ENCODE measurements around the gene CPS1.

Gene CPS1

DNA sequence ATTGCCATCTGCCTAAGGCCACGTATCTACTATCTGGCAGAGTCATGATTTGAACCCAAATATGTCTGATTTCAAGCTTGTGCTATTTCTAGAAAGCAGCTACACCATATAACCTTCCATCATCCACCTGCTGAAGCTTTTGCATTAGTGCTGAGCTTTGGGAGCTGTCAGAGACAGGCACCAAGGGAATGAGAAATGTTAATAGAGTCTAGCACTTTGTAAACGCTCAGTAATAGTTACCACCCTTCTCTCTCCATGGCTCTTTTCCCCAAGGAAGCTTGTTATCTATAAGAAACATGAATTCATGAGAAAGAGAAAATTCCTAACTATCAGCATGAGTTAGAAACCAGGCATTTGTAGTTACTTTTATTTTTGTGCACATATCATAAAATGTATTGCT, 151.5 kb downstream of the CPS1 start:
- DNase-seq = no peak

DNA sequence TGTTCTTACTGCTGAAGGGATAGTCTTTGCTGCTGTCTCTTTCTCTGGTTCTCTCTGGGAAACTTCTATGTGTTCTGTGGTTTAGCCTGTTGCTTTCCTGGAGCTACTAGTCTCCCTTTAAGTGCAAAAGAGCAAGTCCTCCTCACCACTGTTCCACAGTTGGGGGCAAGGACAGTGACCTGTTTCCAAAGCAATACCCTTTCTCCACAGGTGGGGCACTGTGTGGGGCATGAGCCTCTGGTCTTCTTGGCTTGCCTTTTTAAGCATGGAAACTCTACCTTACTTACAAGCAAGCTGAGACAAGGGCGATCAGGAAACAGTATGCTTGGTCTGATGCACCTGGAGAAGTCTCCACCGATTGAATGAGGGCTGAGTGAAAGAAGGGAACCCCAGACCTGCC, 156.7 kb downstream of the CPS1 start:
- no peak for DNase-seq

DNA sequence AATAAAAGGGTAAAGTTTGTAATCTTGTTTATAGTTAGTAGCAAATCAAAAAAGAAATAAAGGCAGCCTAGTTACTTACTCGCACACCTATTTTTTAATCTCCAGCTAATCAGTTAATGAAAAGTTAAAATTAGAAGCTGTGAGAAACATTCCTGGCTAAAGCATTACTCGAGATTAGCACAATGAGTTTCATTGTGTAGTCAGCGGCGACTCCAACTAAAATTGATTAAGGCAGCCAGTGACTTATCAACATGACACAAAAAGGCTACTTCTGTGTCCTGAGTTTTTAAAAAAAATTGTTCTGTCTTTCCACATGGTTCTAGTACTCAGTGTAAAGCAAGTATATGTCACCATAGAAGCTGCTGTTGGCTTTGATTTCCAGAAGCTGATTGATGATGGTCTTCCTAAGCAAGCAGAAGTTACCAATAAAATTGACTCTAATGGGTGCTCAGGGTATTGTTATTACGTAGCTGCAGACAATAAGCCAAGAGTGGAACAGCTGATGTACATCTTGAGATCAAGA, 159.2 kb downstream of the CPS1 start:
- no peak for DNase-seq

DNA sequence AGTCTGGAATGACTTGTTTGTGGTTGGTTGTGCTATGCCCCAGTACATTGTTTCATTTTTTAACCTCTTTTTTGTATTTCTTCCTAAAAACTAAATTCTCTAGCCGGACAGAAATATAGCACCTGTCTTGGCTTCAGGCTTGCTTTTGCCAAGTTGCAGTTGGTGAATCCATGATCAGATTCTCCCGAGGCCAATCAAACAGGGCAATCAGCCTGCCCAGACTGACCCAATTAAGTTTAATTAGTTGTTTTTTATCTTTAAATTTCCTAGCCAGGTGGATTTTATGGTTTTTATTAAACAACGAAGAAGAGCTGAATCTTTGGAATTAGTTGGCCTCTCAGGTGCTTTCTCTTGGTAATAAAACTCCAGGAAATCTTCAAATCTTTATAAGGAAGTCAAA, 162.1 kb downstream of the CPS1 start:
- no peak for DNase-seq

DNA sequence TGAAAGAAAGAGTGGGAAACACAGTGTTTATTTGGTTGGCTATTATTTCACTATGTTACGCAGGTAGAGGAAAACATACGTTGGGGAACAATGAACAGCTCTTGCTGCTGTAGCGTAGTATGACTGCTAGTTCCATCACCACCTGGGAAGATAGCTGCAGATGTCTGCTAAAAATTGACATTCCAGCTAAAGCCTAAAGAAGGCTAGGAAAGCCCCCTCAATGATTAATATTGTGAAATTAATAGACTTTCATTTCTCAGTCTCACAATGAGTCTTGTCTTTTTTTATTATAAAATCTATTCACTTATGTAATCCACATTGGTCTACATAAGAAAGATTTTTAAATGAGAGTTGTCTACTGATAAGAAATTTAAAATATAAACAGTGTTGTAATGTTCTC, 165.7 kb downstream of the CPS1 start:
- no peak for DNase-seq

DNA sequence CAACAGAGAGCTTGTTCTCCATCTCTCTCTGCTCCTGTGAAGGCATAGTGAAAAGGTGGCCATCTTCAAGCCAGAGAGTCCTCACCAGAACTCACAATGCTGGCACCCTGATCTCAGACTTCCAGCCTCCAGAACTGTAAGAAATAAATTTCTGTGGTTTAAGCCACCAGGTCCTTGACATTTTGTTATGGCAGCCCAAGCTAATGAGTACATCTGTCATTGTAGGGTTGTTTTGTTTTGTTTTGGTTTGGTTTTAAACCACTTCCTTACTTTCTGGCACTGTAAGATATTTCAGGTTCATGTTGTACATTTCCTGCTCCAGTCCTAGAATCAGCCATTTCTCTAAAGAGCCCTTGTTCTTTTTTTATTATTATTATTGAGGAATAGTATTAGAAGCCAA, 171.2 kb downstream of the CPS1 start:
- DNase-seq = no peak
